GM19025 (cell line): ENCODE measurements around the gene MGAT5B.
"Not testable (repeated sequence)": the region's sequence is repeated elsewhere in the genome, so short reads cannot be mapped to it uniquely, and the experiment has no call there.

Source experiments
- ATAC-seq: cut with Tn5 transposase; IDR thresholded peaks from one replicate; pipeline ENCODE4 v1.9.1; 2021; ENCODE audit warnings: mild to moderate bottlenecking, low read depth, moderate library complexity; ENCODE audit not compliant: unreplicated experiment

MGAT5B gene

DNA sequence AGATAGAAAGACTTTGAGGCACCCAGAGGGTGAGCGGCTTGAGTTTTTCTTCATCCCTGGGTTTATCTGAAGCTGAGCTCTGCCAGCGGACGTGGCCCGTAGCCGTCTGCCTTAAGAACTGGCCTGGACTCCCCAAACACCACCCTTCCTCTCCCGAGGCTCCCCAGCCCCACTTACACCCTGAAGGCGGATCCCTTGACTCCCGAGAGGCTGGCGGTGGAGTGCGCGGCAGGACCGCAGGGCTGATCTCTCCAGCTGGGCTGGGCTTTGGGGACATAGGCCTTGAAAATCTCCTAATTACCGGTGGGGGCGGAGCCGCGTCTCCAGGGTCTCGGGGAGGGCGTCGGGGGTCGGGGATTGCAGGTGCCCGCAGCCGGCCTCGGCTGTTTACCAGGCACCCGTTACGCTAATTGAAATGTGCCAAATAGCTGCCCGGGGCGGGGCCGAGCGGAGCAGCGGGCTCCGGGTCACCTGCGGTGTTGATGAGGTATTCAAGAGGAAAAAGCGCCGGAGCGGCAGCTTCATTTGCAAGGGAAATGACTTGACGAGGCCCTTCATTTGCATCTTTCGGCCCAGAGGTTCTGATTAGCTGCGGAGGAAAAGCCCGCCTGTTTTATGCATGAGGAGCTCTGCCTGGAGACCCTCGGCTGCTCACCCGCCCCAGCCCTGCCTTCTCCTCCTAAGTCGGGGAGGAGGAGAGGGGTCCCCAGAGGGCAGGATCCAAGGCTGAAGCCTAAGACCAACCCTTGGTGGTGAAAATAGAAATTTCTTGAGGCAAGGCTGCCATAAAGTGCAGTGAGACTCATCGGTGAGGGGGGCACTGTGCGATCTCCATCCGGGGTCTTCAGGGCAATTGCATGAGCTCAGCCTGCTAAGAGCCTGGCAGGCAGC lies 100.7 kb downstream of the MGAT5B start:
- ATAC-seq = no peak

DNA sequence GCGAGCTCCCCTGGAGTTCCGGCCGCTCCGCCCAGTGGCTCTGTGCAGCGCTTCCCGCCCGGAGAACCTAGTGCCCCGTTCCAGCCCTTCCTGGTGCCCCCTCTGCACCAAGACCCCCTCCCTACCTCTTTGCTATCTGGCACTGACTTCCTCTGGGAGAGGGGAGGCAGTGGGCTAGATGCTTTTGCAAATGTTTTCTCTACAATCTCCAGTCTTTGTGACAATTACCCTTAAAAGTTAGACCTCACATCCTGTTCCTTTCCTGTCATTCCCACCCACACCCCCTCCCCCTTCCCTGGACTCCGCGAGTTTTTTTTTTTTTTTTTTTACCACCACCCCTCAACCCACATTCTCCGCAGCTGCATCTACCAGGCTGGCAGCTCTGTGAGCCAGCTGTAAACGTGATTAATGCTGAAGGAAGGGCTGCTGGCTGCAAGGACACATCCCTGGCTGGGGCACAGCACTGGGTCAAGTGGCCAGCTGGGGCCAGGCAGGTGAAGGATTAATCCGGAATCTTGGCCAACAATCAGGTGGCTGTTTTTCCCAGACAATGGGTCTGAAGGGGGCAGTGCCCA lies 101.5 kb downstream of the MGAT5B start:
- ATAC-seq = no peak

DNA sequence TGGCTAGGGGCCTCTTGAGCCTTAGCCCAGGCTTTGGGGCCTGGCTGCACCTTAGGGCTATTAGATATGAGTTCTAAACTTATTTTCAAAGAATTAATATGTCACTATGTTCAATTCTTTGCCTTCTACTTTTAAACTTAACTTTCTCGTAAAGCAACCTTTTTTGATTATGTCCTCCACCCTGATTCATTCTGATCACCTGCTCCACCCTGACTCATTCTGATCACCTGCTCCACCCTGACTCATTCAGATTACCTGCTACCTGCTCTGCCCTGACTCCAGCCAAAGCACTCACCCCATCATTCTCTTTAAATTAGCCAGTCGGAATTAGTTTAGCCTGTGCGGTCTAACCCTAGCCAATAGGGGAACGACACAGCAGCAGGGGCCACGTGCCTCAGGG lies 102.0 kb downstream of the MGAT5B start:
- ATAC-seq = not testable (repeated sequence)

DNA sequence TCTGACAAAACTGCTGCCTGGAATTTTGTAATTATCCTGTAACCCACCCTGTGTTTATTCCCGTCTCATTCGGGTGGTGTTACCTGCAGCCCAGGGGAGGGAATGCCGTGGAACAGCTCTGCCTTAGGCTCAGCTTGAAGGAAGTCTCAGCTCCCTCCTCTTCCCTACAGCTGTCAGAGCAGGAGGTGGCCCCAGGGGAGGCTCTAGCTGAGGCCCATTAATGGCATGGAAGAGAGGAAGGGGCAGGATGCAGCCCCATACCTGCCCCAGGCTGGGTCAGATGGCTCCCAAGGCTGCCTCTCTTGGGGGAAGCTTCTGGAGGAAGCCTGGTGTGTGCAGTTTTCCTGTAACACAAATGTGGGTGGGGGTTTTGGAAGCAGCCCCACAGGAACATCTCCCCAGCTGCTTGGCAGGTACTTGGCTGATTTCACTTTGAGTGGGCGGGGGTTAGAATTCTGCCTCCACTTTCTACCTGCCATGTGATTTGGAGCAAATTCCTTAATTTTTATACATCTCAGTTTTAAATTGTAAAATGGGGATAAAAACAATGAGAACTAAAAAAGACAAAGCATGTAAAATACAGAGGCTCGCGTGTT lies 103.9 kb downstream of the MGAT5B start:
- no peak for ATAC-seq

DNA sequence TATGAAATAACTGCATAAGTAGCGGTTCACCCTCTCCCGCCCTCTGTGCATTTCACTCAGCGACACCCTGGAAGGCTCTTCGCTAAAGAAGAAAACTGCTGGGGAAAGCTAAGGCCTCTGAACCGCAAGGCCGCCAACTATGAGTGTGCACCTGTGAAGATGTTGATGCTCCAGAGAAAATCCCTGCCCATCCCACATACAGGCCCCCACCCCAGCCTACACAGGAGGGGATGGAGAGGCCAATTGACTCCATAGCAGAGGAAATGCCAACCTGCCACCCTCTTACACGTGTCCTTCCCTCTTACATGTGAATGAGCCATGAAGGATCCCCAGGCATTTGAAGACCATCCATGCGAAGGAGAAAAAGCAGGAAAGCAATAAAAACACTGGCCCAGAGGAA lies 104.8 kb downstream of the MGAT5B start:
- no peak for ATAC-seq

DNA sequence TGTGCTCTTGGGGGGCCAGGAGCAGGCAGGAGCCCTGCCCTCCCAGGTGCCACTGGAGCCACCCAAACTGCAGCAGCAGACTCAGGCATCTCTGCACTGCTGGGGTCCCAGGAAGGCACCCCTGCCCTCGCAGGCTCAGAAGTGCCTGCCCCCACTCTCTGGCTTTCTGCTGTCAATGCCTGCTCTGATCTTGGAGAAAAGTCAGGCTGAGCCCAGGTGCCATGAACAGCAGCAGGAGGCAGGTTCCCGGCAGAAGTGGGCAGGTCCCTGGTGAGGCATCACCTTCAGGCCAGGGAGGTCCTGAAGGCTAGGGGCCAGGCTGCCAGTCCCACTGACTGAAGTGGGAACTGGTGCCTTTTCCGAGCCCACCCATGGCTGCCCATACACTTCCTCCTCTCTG lies 106.5 kb downstream of the MGAT5B start:
- ATAC-seq = no peak

DNA sequence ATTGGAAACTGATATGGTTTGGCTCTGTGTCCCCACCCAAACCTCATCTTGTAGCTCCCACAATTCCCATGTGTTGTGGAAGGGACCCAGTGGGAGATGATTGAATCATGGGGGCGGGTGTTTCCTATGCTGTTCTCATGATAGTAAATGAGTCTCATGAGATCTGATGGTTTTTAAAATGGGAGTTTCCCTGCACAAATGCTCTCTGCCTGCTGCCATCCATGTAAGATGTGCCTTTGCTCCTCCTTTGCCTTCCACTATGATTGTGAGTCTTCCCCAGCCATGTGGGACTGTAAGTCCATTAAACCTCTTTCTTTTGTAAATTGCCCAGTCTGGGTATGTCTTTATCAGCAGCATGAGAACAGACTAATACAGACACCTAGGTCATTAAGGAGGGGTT lies 109.8 kb downstream of the MGAT5B start:
- ATAC-seq = not testable (repeated sequence)

DNA sequence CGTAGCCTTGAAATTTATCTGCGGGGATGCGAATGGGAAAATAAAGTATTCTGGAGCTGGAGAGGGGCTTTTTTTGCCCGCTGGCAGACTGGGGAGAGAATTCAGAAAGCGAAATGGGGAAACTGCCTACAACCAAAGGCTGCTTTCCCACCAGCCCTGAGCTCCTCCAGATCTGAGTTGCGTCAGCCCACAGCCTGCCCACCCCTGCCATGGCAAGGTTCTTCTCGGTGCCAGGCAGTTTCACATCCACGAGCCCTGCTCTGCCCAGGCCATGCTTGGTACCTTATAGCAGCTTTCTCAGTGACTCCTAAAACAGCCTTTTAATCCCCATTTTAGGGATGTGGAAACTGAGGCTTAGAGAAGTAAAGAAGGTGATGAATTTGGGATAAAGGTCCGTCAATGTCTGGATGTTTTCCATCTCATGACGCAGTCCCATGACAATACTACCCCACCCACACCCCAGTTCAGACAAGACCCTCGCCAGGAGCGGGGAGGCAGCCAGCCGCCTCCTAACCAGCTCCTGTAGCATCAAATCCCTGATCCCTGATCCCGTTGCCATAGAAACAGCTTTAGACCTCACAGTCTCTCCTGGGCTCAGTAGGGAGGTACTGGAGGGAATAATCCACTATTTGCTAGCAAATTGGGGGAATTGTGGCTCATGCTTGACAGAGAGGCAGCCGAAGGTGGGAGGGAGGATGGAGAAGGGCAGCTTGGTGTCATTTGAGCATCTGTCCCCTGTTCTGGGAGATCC lies 113.5 kb downstream of the MGAT5B start:
- no peak for ATAC-seq

DNA sequence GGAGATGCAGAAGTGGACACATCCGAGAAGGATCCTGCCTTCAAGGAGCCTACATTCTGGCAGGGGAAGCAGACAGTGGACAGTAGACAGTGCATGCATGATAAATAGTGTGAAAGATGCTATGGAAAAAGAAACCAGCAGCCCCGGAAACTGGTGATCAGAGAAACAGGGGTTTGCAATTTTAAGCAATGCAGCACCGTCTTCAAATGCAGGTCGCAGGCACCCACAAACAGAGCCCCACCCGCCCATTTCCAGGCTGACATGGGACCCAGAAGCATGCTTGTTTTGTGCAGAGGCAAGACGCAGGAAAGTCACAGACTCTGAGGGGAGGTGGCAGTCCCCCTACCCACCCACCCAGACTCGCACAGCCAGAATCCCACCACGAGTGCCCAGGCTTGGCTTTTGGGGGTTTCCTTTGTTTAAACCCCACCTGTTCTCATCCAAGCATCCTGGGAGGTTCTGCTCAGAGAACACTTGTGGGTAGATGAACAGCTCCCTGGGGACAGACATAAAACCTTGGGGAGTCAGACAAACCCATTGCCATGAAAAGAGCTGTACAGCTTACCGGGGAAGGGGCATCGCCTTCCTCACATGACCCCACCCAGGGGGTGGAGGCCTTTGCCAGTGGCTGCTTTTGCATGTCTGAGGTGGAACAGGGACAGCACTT lies 114.3 kb downstream of the MGAT5B start:
- no peak for ATAC-seq

DNA sequence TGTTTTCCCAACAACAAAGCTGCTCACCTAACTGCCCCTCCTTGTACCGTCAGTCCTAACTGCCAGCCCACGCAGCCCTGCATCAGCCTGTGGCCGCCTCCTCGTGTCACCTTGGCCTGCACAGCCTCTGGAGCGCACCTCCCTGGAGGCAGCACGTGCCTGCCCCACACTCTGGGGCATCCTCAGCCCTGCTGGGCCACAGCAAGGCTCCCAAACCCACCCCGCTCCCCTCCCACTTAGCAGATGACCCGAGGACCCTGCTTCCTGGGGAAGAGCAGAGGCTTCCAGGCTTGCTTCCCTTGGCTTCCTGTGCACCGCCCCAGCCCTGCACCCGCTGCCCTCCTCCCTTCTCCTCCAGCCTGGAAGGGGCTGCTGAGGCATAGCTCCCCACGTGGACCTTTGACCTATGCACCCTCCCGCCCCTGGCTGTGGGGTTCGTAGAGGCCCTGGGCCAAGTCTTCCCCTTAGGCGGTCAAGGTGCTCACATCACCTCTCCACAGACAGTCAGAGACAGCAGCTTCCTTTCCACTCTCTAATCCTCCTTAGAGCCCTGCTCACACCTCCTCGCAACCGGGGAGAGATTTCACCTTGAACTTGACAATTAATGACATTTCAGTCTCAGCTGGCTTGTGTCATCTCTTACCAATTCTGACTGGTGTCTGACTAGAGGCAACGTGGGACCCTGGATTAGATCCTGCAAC lies 115.0 kb downstream of the MGAT5B start:
- no peak for ATAC-seq

DNA sequence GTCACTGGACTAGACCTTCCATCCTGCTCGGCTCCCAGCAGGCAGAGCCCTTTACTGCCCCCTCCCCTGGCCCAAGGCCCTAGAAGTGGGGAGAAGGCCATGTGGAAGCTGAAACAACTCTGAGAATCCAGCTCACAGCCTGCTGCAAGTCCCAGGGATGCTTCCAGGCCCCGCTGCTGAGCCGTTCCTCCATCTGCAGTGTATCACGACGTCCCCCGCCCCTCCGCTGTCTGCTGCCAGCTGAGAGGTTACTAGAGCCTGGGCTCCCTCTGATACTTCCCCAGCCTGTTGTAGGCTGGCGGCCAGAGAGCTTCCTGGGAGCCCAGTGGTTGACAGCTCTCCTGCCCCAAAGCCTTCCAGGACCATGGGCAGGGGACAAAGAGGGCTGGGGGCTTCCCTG lies 118.2 kb downstream of the MGAT5B start:
- ATAC-seq = no peak

DNA sequence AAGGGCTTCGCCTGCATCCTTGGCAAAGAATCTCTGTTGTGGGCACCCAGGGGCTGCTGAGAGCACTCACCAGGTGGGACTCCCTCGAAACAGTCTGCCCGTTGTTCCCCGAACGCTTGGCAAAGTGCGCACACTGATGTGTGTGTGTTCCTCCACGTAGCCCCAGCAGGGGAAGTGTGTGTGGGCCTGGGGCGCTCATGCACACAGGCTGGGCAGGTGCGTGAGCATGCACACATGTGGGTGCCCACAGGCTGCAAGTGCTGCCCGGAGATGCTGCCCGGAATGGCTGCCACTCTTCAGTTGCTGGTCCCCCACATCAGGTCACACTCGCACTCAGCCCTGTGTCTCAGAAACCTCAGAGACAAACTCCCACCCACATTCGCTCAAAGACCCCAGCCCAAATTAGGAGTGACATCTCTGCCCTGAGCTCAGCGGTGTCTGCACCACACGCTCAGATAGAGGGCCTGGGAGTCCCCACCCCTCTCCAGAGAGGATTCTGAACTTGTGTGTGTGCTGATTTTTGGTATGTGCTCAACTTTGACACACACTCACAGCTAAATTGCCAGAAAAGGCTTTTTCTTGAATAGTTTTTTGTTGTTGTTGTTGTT lies 119.4 kb downstream of the MGAT5B start:
- no peak for ATAC-seq

DNA sequence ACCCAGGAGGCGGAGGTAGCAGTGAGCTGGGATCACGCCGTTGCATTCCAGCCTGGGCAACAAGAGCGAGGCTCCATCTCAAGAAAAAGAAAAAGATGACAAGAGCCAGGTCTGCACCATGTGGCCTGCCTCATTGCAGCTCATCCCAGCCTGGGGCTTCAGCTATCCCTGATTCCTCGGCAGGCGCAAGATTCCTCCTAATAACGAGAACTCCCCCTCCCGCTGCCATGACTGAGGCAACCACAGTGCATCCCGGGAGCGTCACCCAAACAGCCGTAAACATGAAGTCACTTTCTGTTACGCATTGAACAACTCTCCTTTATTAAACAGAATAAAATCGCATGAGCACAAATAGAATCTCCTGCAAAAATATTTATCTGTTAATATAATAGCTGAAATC lies 120.6 kb downstream of the MGAT5B start:
- ATAC-seq = no peak

DNA sequence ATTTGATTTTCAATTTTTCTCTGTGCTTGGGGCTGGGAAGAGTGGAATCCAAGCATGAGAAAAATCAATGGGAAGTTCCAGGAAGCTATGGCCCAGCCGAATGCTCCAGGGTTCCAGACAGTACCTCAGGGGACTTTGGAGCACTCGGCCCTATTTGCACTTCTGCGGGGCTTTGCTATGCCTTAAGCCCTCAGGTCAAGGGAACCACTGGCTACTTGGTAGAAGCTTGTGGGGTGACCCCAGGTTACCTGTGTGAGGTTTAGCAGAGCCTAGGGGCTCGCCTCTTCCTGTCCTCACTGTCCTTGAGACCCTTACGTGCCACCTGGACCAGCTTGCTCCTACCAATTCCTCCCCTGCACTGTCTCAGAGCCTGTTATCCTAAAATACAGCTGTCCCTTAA lies 121.3 kb downstream of the MGAT5B start:
- no peak for ATAC-seq

DNA sequence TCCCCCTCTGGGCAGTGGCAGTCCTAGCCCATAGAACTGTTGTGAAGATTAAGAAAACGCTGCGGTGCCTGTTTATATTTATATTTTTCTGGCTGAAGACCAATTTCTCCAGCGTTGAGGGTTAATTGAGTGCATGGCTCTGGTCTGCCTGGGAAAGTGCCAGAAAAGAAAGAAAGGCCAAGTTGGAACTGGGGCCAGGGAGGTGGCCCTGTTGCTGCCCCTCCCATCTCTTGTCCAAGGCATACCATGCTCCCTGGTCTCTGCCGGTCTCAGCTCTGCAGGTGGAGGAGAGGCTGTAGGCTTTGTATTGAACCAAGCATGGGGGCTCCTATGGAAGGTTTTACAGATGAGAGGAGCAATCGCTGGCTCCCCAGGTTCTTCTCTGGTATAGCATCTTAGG lies 124.7 kb downstream of the MGAT5B start:
- no peak for ATAC-seq

DNA sequence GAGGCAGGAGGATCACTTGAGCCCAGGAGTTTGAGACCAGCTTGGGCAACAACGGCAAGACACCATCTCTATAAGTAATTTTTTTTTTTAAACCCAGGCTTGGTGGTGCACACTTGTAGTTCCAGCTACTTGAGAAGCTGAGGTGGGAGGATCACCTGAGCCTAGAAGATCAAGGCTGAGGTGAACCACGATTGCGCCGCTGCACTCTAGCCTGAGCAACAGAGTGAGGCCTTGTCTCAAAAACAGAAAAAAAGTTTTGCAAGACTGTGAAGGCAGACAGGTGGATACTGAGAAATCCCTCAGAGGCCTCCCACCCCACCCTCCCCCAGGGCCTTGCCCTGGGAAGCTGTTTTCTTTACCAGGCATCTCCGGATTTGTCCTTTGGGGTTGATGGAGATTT lies 125.4 kb downstream of the MGAT5B start:
- ATAC-seq = no peak

DNA sequence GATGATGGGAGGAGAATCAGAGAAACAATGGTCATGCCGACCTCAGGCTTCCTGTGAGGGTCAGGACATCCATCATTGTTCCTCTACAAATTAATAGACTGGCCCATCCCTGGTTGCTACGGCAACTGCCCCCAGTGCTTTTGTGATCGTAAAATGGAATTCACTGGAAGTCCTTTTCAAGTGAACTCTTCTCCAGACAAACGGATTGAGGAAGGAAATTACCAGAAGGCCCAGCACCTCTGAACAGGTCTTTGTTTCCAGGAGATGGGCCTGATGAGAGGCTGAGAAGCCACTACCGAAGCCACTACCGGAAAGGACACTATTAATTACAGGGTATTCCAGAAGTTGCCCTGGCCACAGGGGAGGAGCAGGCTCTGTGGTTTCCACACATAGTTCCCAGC lies 126.0 kb downstream of the MGAT5B start:
- no peak for ATAC-seq

DNA sequence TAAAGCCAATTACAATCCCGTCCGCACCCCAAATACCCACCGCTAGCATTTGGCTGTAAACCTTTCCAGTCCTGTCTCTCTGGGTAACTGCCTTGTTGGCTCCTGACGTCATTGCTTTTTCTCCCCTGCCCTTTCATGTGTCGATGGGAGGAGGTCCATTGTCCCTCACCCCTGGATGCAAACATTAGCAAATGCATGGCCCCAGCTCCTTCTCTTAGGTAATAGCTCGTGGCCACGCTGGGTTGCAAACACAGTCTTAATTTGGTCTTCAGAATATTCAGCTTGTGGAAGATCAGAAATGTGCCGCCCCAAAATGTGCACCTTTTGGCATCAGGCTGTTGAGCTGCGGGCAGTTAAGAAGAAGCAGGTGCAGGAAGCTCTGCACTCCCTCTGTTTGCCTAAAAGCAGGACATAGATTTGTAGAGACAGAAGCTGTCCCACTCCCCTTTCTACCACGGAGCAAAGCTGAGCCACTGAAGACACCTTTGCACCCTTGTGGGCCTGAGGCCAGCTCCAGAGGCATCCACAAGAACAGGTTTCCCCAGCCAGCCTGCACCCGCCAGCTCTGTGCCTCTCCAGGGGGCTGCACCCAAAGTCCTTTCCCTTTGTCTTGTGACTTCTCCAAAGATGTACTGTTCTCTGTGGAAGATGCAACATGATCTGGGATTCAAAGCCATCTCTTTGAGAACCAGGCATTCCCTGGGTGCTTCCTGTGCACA lies 127.3 kb downstream of the MGAT5B start:
- ATAC-seq = no peak
